COR-L47 (cell line): ENCODE measurements around the gene CLPTM1L.
A peak's percentile ranks its signal among the peaks of the same experiment; 100 is the strongest.
"Not testable (repeated sequence)": the region's sequence is repeated elsewhere in the genome, so short reads cannot be mapped to it uniquely, and the experiment has no call there.

Experiments used
- DNase-seq: peaks from one replicate; lab custom pipeline; 2025; lab: John Stamatoyannopoulos, UW

Gene CLPTM1L

DNA sequence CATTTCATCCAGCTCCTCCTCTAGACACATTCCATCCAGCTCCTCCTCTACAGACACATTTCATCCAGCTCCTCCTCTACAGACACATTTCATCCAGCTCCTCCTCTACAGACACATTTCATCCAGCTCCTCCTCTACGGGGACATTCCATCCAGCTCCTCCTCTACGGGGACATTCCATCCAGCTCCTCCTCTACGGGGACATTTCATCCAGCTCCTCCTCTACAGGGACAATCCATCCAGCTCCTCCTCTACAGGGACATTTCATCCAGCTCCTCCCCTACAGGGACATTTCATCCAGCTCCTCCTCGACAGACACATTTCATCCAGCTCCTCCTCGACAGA, 18.4 kb downstream of the CLPTM1L start:
- not testable (repeated sequence) for DNase-seq

GRCh38 chr5:1325870-1326531, 18.9 kb downstream of the CLPTM1L start:
- no peak for DNase-seq

GRCh38 chr5:1325191-1325741, 19.6 kb downstream of the CLPTM1L start:
- DNase-seq, result no peak

GRCh38 chr5:1324719-1325190, 20.1 kb downstream of the CLPTM1L start:
- DNase-seq, result no peak

DNA sequence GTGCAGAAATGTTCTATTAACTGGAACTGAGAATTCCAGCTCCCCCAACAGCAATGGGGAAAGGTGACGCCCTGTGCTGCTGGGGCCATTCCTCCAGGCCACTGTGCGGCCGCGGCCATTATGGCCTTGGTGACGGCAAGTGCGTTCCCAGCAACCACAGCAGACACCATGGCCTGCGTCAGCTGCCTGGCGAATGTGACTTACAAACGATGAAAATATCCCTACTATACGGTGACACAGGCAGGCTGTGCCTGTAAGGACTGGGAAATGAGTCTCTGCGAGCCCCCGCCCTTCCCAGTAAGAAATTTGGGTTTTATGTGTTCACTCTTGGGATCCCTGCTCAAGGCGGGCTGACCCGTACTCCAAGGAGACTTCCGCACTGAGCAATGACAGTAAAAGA, 20.6 kb downstream of the CLPTM1L start:
- DNase-seq, result no peak

DNA sequence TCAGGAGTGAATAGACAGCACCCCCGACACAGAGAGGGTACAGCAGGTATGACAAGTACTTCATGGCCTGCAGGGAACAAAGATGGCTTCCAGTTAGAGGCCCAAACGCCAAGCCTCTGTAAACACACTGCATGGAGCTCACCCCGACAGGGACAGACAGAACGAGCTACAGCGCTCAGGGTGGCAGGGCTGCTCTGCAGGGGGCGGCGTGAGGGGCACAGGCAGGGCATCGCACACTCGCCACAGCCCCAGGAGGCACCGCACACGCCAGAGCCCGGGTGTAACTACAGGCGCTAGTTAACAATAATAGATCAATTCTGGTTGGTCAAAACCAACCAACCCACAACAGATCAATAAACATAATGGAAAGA, 21.1 kb downstream of the CLPTM1L start:
- no peak for DNase-seq

- no peak for DNase-seq
Measured at GRCh38 chr5:1322955-1323802, 21.7 kb downstream of the CLPTM1L start.

DNA sequence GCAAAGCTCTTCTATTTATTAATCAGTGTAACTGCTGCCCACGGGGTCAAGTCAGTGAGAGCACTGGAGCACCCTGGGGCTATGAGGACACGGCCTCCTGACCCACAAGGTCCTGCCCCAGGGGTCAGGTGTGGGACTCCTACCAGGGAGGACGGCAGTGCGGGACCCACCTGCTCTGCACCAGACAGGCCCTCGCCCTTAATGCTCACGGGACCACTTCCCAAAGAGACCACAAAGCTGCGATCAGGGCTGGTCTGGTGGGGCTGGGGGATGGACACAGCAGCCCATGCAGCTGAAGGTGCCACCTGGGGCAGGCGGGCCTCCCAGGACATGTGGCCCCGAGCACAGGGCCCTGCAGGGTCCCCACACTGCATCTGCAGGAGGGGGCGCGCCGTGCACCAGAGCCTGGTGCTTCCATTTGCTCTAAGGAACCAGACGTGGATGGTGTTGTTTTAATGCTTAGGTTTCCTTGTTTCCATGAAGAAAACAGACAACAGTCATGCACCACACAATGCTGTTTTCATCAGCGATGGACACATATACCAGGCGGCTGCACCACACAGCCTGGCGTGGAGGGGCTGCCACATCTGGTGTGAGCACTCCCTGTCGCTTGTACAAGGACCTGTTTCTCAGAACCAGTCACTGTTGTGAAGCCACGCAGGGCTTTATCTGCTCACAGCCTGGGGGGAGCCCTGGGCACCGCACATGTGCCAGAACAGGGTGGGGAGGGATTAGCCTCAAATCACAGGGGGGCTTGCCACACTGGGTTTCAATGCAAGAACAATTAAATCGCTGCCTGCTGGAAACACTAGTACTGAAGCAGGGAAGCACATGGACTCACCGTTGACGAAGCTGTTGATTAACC, 22.6 kb downstream of the CLPTM1L start:
- no peak for DNase-seq

DNA sequence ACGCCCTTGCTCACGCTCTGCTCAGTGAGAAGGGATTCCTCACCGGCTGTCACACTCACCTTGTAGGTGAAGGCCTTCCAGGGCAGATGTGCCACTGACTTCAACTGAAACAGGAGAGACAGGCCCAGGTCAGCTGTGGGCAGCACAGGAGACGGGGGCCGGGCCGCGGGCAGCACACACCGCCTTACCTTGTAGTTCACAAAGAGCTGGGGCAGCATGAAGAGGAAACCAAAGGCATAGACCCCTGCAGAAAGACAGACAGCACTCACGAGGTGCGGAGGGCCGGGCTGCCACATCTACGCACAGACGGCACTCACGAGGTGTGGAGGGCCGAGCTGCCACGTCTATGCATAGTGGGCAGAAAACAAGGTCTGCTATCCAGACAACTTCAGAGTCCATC, 23.3 kb downstream of the CLPTM1L start:
- DNase-seq, result no peak

GRCh38 chr5:1320436-1321344, 24.2 kb downstream of the CLPTM1L start:
- no peak for DNase-seq

DNA sequence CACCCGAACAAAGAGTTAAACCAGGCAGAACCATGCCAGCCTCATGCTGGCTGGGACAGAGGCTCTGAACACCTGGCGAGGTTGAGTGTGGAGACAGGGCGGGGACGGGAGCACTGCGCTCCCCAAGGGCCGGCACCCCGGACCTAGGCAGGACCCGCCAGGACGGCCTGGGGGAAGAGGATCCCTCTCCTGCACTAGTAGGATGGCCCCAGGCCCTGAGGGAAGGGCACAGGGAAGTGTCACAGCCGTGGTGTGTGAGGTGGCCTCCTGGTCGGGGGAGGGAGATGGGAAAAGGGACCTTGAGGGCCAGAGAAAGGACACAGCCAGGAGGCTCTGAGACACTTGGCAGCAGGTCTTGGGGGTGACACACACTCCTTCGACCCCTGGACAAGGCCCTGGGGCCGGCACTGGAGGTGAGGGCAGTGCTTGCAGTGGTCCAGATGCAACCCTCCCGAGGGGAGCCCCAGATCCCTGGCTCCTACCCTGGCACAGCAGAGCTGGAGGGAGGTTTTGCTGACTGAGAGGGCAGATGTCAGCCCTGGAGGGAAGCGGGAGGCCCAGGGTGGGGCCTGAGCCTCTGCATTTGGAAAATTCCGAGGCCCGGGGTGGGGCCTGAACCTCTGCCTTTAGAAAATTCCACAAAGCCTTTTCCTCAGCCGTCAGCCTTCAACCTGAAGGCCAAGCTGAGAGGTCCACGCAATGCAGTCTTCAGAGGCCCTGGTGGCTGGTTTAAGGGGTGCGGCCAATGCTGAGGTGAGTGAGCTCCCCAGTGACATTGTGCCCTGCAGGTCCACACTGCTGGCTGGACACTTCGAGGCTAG, 25.3 kb downstream of the CLPTM1L start:
- no peak for DNase-seq

DNA sequence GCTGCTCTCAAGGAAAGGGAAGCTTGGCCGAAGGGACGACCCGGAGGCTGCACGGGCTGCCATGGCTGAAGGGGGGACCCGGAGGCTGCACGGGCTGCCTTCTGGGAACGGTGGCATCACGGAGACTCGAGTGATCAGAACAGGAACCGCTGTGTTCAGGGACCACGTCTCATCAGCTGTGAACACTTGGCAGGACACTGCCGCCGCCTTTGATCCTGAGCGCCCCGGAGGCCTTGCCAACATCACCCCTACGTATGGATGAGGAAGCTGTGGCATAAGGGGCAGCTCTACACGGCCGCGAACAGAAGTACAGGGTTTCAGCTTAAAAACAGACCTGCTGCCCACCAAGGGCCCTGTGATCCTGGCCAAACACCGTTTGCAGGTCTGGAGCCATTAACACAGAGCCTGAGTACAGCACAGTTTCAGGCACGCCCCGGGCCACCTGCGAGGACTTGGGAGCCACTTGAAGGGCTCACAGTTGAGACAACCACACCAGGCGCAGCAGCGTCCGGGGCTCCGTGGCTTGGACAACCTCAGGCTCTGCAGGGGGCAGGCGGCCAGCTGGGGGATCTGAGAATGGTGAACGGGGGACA, 26.1 kb downstream of the CLPTM1L start:
- DNase-seq, result no peak

DNA sequence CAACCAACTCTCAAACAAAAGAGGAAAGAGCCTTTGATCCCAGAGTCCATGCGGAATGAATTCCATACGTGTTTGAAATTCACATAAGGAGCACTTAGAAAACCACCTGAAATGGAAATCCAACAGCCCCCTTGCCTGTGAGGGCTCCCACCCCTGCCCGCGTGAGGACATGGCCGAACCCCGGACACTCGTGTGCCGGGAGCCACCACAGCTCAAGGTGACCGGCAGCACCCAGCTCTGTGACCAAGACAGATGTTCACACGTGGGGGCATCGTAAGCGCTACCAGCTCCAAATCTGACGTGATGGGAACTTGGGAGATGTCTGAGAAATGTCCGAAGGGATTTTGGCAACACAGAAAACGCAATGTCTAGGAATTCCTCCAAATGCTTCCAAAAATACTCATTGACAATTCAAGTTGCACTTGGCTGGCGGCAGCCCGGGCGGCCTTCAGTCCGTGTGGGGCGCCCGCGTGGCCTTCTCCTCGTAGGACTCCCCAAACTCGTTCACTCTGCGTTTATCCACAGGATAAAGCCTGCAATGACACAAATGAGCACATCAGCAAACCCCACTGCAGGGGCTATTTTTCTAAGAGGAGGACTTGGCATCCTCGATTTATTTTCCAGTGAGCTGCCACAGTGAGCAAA, 26.9 kb downstream of the CLPTM1L start:
- no peak for DNase-seq

DNA sequence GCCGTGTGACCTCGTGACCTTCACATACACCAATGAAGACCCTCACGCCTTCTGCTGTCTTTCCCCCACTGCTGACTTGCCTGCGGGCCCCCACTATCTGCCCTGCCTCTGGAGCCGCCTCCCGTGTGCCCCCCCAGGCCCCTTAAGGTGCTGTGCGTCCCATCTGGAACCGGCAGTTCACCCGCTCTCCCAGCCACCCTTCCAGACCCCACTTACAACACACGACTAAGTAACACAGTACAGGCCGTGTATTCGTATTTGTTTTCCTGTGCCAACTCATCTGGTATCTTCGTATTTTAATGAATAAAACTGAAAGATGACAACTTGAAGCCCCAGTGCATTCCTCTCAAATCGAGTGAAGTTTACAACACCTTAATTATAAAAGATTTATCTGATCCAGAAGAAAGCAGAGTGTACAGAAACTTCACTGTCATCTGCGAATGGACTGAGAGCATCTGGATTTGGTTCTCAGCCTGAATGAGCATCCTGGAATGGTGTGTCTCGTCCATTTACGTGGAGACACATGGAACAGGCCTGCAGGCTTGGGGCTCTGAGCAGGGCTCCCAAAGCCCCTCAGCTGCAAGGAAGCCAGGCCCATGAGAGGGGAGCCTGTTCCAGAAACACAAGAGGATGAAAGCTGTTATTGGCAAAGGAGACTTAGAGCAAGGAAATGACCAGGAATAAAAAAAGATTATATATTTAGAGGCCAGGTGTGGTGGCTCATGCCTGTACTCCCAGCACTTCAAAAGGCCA, 28.1 kb downstream of the CLPTM1L start:
- no peak for DNase-seq

DNA sequence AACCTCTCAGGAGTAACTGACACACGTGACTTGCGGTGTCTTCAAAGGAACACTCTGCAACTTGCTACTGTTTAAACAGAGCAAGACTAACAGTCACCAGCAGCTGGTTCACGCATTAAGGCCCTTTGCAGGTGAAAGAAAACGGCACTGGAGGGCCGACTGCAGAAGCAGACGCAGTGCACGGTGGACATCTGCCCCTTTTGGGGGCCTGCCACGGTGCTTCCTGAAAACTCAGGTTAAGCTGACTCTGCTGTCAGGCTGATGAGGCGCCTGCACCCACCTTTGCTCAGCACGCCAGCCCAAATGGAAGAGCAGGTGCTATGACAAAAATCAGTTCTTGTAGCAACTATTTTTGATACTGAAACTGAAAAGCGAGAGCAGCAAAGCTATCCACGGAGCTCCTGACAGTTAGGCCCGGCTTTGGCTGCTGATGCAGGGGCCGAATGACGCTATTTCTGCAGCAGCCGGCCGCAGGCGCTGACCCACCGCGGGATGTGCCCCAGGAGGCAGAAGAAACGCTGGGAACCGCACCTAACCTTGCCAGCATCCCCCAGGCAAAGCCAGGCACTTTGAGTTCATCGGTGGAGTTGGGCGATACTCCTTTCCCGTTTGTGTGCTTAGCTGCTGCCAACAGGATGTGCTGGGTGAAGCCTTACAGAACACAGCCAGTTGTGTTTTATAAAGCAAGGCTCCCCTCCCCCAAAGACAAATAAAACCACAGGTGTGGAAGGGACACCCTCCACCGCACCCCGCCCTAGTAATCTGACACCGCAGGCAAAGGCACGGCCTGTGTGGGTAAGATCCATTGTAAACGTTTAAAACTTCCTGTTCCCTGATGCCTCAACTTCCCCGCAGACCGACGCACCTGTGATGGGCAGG, 29.0 kb downstream of the CLPTM1L start:
- peak; percentile 98 for DNase-seq

GRCh38 chr5:1315018-1315708, 29.7 kb downstream of the CLPTM1L start:
- no peak for DNase-seq

DNA sequence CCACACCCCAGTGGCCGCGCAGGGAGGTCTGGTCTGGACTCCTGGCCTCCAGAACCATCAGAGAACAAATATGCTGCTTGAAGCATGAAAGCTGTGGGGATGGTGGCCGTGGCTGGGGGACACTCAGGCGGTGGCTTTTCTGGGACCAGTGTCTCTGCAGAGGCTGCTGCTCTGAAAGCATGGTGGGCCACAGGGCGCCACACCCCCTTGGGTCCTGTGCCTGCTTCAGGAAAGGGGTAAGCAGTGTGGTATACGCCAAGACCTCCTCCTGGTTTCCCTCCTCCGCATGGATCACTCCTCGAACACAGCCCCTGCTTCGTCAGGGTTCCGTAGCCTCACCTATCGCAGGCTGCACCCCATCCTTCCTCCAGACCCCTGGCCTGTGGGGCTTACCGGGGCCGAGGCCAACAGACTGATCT, 30.3 kb downstream of the CLPTM1L start:
- DNase-seq, result no peak
